H54 (cell line): ENCODE results near the gene NEMF.
"Not testable (repeated sequence)": the region's sequence is repeated elsewhere in the genome, so short reads cannot be mapped to it uniquely, and the experiment has no call there.

Experiments
- DNase-seq: peaks from one replicate; pipeline ENCODE4 v3.0.0; 2011; ENCODE audit warnings: low spot score, mixed read lengths; ENCODE audit not compliant: insufficient read length
- FAIRE-seq: peaks from 3 replicates; lab custom pipeline; 2011; peaks lifted over from hg19 to GRCh38; lab: Jason Lieb, UNC
- POLR2A ChIP-seq: IDR thresholded peaks from 2 replicates; pipeline ENCODE4 v1.6.1; 2011; ENCODE audit warnings: low read depth, mild to moderate bottlenecking, low read length

NEMF gene

GRCh38 chr14:49892301-49892635 is 39.7 kb upstream of the NEMF start:
- DNase-seq (no peak), FAIRE-seq (peak; percentile 61)
- TF ChIP-seq POLR2A = no peak

GRCh38 chr14:49888293-49888692 is 35.7 kb upstream of the NEMF start:
- no peak for TF ChIP-seq POLR2A
- FAIRE-seq (no peak), DNase-seq (no peak)

- FAIRE-seq = no peak
- no peak for DNase-seq
- no peak for TF ChIP-seq POLR2A
Measured at GRCh38 chr14:49886523-49886922, 33.9 kb upstream of the NEMF start.

- TF ChIP-seq POLR2A = no peak
- FAIRE-seq = peak; percentile 87
- no peak for DNase-seq
Measured at GRCh38 chr14:49882826-49883694, 30.5 kb upstream of the NEMF start.

GRCh38 chr14:49881350-49882001 is 28.9 kb upstream of the NEMF start:
- no peak for DNase-seq
- no peak for FAIRE-seq
- TF ChIP-seq POLR2A = no peak

- DNase-seq (no peak), FAIRE-seq (no peak)
- TF ChIP-seq POLR2A = no peak
Measured at GRCh38 chr14:49880267-49881064, 27.9 kb upstream of the NEMF start.

- DNase-seq (peak; percentile 24), FAIRE-seq (peak; percentile 38)
Measured at GRCh38 chr14:49879646-49880204, 27.1 kb upstream of the NEMF start.

GRCh38 chr14:49876563-49877127 is 24.1 kb upstream of the NEMF start:
- FAIRE-seq = no peak

More at GRCh38 chr14:49879646-49880204, 27.1 kb upstream of the NEMF start:
- TF ChIP-seq POLR2A = no peak

GRCh38 chr14:49875640-49876198 is 23.1 kb upstream of the NEMF start:
- DNase-seq = no peak
- TF ChIP-seq POLR2A = no peak
- FAIRE-seq = no peak

More at GRCh38 chr14:49876563-49877127, 24.1 kb upstream of the NEMF start:
- no peak for TF ChIP-seq POLR2A
- DNase-seq = no peak

GRCh38 chr14:49873548-49873947 is 21.0 kb upstream of the NEMF start:
- not testable (repeated sequence) for FAIRE-seq, DNase-seq

- FAIRE-seq = no peak
- no peak for DNase-seq
- no peak for TF ChIP-seq POLR2A
Measured at GRCh38 chr14:49870908-49871307, 18.3 kb upstream of the NEMF start.

GRCh38 chr14:49868720-49869114 is 16.1 kb upstream of the NEMF start:
- peak; percentile 36 for FAIRE-seq
- DNase-seq = no peak
- no peak for TF ChIP-seq POLR2A

- peak; percentile 97 for FAIRE-seq
- peak; percentile 47 for DNase-seq
- TF ChIP-seq POLR2A = no peak
Measured at GRCh38 chr14:49867831-49868719, 15.5 kb upstream of the NEMF start.
